Measurements from ENCODE around the gene AHI1. TPM values are rescaled to one million over a fixed set of nuclear protein-coding genes. Genes with fewer than 3 reads are reported as not detected.

AHI1 gene
- polyA plus RNA-seq, 2 donors, result 3.9 to 8.8 TPM

DNA sequence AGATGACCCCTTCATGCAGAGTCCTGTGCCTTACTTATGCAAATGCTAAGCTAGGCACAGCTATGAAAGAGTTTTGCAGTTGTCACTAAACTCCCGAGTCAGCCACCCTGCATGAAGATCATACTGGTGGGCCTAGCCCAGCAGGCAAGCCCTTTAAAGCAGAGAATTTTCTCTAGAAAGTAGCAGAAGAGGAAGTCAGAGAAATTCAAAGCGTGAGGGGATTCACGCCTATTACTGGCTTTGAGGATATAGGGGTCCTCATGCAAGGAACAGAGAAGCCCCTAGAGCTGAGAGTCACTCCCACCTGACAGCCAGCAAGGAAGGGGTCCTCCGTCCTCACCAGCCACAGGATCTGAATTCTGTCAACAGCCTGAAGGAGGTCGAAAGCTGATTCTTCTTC is 261.8 kb downstream of the AHI1 start:
- Histone ChIP-seq H3K27me3 (ENCODE audit: control insufficient read depth in 1 of 2, insufficient read depth in 2 of 2, low read length in 2 of 2) (no peaks in the 10 kb centered on the region), H3K4me1 (ENCODE audit: control insufficient read depth in 2 of 2, insufficient read depth in 2 of 2, low read length in 1 of 2) (no peaks in the 10 kb centered on the region), H3K27ac (ENCODE audit: low read depth in 2 of 2, low read length in 1 of 2) (no peak overlapping the region), H3K36me3 (ENCODE audit: control insufficient read depth in 2 of 2, insufficient read depth in 2 of 2, low read length in 1 of 2) (no peaks in the 10 kb centered on the region), H3K9me3 (ENCODE audit: control insufficient read depth in 2 of 2, insufficient read depth in 1 of 2, low read depth in 1 of 2, low read length in 1 of 2) (no peaks in the 10 kb centered on the region), H3K4me3 (ENCODE audit: low read depth in 1 of 2, low read length in 2 of 2) (no peak overlapping the region)
- 85 to 93% methylated on average over 5 of the region's 5 CpGs for WGBS, 2 donors

DNA sequence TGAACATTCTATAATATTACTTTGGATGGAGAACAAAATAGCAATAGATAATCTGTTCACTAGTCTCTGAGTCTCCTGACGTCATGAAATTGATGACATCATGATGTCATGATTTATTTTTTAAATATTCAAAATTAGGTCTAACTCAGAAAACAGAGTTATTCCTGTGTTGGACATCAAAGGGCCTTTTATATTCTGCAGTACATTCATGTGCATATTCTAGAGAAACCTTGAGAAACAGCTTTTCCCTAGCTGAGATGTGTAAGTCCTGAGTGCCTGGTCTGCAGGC is 263.1 kb downstream of the AHI1 start:
- Histone ChIP-seq H3K27ac (ENCODE audit: low read depth in 2 of 2, low read length in 1 of 2) (no peak overlapping the region), H3K36me3 (ENCODE audit: control insufficient read depth in 2 of 2, insufficient read depth in 2 of 2, low read length in 1 of 2) (no peaks in the 10 kb centered on the region), H3K4me3 (ENCODE audit: low read depth in 1 of 2, low read length in 2 of 2) (no peak overlapping the region), H3K4me1 (ENCODE audit: control insufficient read depth in 2 of 2, insufficient read depth in 2 of 2, low read length in 1 of 2) (no peaks in the 10 kb centered on the region), H3K9me3 (ENCODE audit: control insufficient read depth in 2 of 2, insufficient read depth in 1 of 2, low read depth in 1 of 2, low read length in 1 of 2) (no peaks in the 10 kb centered on the region), H3K27me3 (ENCODE audit: control insufficient read depth in 1 of 2, insufficient read depth in 2 of 2, low read length in 2 of 2) (no peaks in the 10 kb centered on the region)
- WGBS, 2 donors, result 55 to 70% methylated on average over 1 of the region's 1 CpG

DNA sequence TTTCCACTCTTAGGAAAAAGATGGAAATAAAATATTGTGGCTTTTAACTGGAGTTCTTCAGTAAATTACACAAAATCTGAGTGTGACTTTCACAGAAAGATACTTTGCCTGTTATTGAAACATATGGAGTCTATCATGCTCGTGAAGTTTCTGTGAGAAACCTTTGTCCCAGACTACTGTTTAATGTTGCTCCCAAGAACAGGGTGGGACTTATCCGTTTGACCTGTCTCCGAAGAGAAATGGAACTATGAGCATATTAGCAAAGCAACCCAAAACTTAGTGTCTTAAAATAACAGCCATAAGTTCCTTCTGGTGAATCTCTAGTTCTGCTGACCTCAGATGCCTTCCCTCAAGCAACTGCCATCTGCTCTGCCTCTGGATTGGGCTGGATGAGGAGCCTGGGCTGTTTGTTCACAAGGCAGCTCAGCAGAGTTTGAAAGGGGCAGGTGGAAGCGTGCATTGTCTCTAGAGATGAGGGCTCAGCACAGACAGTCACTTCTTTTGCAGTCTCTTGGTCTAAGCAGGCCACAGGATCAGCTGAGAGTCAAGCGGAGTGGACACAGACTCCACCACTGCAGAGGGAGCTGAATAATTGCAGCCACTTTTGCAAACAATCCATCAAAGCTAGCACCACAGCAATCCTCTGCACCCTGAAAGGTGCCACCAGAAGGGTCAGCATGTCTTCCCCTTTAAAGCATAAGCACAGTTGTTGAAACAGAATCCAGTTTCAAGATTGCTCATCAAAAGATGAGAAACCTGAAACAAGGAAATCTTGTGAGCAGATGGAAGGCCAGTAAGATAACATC is 263.7 kb downstream of the AHI1 start:
- H3K4me3 ChIP-seq (ENCODE audit: low read depth in 1 of 2, low read length in 2 of 2), result no peak overlapping the region
- 64 to 69% methylated on average over 5 of the region's 5 CpGs for WGBS, 2 donors
- H3K36me3 ChIP-seq (ENCODE audit: control insufficient read depth in 2 of 2, insufficient read depth in 2 of 2, low read length in 1 of 2), result no peaks in the 10 kb centered on the region
- H3K9me3 ChIP-seq (ENCODE audit: control insufficient read depth in 2 of 2, insufficient read depth in 1 of 2, low read depth in 1 of 2, low read length in 1 of 2), result no peaks in the 10 kb centered on the region
- H3K27ac ChIP-seq (ENCODE audit: low read depth in 2 of 2, low read length in 1 of 2), result no peak overlapping the region
- H3K4me1 ChIP-seq (ENCODE audit: control insufficient read depth in 2 of 2, insufficient read depth in 2 of 2, low read length in 1 of 2), result no peaks in the 10 kb centered on the region
- H3K27me3 ChIP-seq (ENCODE audit: control insufficient read depth in 1 of 2, insufficient read depth in 2 of 2, low read length in 2 of 2), result no peaks in the 10 kb centered on the region

Measured in esophagus (tissue), 2 donors.